Measurements from ENCODE around the gene FAM199X. TPM values are rescaled to one million over a fixed set of nuclear protein-coding genes. Genes with fewer than 3 reads are reported as not detected.

The FAM199X gene
- total RNA-seq, 1 experiment from 2014 or later: 26.0 TPM

DNA sequence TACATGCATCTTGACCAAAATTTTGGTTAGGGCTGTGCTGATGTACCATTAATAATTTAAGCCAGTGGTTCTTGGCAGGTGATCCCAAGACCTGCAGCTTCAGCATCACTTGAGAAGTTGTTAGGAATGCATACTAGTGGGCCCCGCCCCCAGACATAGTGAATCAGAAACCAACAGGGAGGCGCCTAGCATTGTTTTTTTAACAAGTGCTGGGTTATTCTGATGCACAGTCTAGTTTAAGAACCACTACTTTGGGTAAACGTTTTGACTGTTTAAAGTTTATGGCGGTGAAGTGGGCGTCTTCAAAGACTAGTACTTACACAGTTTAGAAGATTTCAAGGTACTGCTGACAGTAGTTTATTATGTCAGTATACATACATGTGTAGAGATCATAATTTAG, 23.6 kb downstream of the FAM199X start:
- POLR2A ChIA-PET: no interaction called here
- TF ChIP-seq, protein P1, sequence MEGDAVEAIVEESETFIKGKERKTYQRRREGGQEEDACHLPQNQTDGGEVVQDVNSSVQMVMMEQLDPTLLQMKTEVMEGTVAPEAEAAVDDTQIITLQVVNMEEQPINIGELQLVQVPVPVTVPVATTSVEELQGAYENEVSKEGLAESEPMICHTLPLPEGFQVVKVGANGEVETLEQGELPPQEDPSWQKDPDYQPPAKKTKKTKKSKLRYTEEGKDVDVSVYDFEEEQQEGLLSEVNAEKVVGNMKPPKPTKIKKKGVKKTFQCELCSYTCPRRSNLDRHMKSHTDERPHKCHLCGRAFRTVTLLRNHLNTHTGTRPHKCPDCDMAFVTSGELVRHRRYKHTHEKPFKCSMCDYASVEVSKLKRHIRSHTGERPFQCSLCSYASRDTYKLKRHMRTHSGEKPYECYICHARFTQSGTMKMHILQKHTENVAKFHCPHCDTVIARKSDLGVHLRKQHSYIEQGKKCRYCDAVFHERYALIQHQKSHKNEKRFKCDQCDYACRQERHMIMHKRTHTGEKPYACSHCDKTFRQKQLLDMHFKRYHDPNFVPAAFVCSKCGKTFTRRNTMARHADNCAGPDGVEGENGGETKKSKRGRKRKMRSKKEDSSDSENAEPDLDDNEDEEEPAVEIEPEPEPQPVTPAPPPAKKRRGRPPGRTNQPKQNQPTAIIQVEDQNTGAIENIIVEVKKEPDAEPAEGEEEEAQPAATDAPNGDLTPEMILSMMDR (IDR thresholded peaks at IDR 0.05; ENCODE audit: unreplicated experiment): no peak
- intact Hi-C loops (cut with micrococcal nuclease): no loop called here
- H3K9me3 Mint-ChIP-seq (ENCODE audit: unreplicated experiment): no peaks in the 10 kb centered on the region
- no peak overlapping the region for H3K4me3 Mint-ChIP-seq (ENCODE audit: unreplicated experiment)
- BruUV-seq (replicated peaks): no TSS peak
- DNase-seq (ENCODE audit: unreplicated experiment): no peak
- peaks cover 37% of the 10 kb centered on the region for H3K36me3 Mint-ChIP-seq (ENCODE audit: insufficient read depth, unreplicated experiment)
- CTCF ChIA-PET: no interaction called here
- H3K27me3 Mint-ChIP-seq (ENCODE audit: insufficient read depth, unreplicated experiment): peaks cover 28% of the 10 kb centered on the region
- no peaks in the 10 kb centered on the region for H3K4me1 Mint-ChIP-seq (ENCODE audit: insufficient read depth, unreplicated experiment)
- H3K27ac Mint-ChIP-seq (ENCODE audit: low read depth, unreplicated experiment): no peak overlapping the region

GRCh38 chrX:104193485-104193884, 27.2 kb downstream of the FAM199X start:
- ChIA-PET POLR2A (interaction anchor here (1.1 to 1.2 kb wide), 2 partner anchors 26 to 27 kb away, joined by 4 to 6 read pairs; partner anchors contain the start of gene FAM199X), CTCF (interaction anchor here (0.6 kb wide), 1 partner anchor 12 kb away, joined by 3 read pairs; no protein-coding TSS in a partner anchor)
- Mint-ChIP-seq H3K4me1 (ENCODE audit: insufficient read depth, unreplicated experiment) (no peaks in the 10 kb centered on the region), H3K27me3 (ENCODE audit: insufficient read depth, unreplicated experiment) (peaks cover 28% of the 10 kb centered on the region), H3K9me3 (ENCODE audit: unreplicated experiment) (no peaks in the 10 kb centered on the region), H3K4me3 (ENCODE audit: unreplicated experiment) (no peak overlapping the region), H3K36me3 (ENCODE audit: insufficient read depth, unreplicated experiment) (peaks cover 37% of the 10 kb centered on the region), H3K27ac (ENCODE audit: low read depth, unreplicated experiment) (no peak overlapping the region)
- BruUV-seq (replicated peaks): no TSS peak
- intact Hi-C loops (cut with micrococcal nuclease): no loop called here
- peak; percentile 4 for DNase-seq (ENCODE audit: unreplicated experiment)
- TF ChIP-seq, protein P1 (IDR thresholded peaks at IDR 0.05; ENCODE audit: unreplicated experiment): no peak

DNA sequence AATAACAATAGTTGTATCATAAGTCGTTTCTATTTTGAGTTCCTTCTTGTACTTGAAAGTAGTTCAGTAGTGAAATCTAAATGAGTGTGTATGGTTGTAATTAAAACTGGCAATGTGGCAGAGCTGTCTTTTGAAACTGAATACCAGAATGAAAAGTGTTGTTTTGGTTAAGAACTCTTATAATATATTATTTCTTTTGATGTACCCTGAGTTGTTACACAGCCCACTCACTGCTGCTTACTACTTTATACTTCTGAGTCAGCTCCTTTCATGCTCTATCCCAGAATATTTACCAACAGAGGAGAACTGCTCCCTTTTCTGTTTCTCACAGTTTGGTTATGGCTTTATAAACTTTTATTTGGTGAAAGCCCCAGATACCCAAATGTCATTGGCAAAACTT, 28.8 kb downstream of the FAM199X start:
- CTCF ChIA-PET: interaction anchor here (0.6 to 2.3 kb wide), 17 partner anchors 10 to 997 kb away, joined by 3 to 22 read pairs (median 4); no protein-coding TSS in a partner anchor
- BruUV-seq (replicated peaks): no TSS peak
- no peaks in the 10 kb centered on the region for H3K4me1 Mint-ChIP-seq (ENCODE audit: insufficient read depth, unreplicated experiment)
- H3K4me3 Mint-ChIP-seq (ENCODE audit: unreplicated experiment): no peak overlapping the region
- H3K27me3 Mint-ChIP-seq (ENCODE audit: insufficient read depth, unreplicated experiment): peaks cover 16% of the 10 kb centered on the region
- H3K36me3 Mint-ChIP-seq (ENCODE audit: insufficient read depth, unreplicated experiment): peaks cover 26% of the 10 kb centered on the region
- intact Hi-C loops (cut with micrococcal nuclease): loop anchor here (2.0 to 5.0 kb wide), 2 partner anchors 76 to 147 kb away; no protein-coding TSS in a partner anchor
- H3K9me3 Mint-ChIP-seq (ENCODE audit: unreplicated experiment): no peaks in the 10 kb centered on the region
- TF ChIP-seq, protein P1 (IDR thresholded peaks at IDR 0.05; ENCODE audit: unreplicated experiment): no peak
- no peak overlapping the region for H3K27ac Mint-ChIP-seq (ENCODE audit: low read depth, unreplicated experiment)
- POLR2A ChIA-PET: no interaction called here
- DNase-seq (ENCODE audit: unreplicated experiment): no peak

DNA sequence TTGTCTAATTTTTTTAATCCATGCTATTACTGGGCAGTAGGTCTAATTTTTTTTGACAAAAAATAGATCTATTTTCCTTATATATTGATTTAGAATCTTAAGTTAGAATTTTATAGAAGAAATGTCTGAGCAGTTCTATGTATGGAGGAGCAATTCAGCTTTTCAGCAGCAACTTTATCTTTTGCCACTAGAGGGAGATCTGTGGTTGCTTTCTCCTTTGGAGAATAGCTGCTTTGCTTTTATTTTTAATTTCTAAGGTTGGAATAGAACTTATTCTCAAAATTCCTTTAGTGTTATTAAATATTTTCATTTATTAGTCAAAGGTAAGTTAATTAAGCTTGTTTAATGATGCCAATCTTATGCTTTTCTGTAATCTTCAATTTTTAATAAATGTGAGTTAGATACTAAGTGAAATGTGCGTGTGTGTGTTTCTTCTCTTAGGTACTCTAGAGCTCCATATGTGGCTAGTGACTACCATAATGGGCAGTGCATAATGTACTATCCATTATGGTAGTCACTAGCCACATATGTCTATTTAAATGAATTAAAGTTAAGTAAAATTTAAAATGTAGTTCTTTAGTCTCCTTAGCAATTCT, 29.3 kb downstream of the FAM199X start:
- TF ChIP-seq, protein P1 (IDR thresholded peaks at IDR 0.05; ENCODE audit: unreplicated experiment): peak; percentile 67
- DNase-seq (ENCODE audit: unreplicated experiment): peak; percentile 57
- intact Hi-C loops (cut with micrococcal nuclease): loop anchor here (2.0 to 5.0 kb wide), 2 partner anchors 75 to 147 kb away; no protein-coding TSS in a partner anchor
- H3K4me1 Mint-ChIP-seq (ENCODE audit: insufficient read depth, unreplicated experiment): no peaks in the 10 kb centered on the region
- H3K27ac Mint-ChIP-seq (ENCODE audit: low read depth, unreplicated experiment): no peak overlapping the region
- POLR2A ChIA-PET: interaction anchor here (0.6 kb wide), 1 partner anchor 177 kb away, joined by 3 read pairs; no protein-coding TSS in a partner anchor
- peaks cover 26% of the 10 kb centered on the region for H3K36me3 Mint-ChIP-seq (ENCODE audit: insufficient read depth, unreplicated experiment)
- CTCF ChIA-PET: interaction anchor here (0.6 to 2.3 kb wide), 23 partner anchors 9 to 996 kb away, joined by 3 to 22 read pairs (median 3); no protein-coding TSS in a partner anchor
- H3K27me3 Mint-ChIP-seq (ENCODE audit: insufficient read depth, unreplicated experiment): peaks cover 12% of the 10 kb centered on the region
- no peak overlapping the region for H3K4me3 Mint-ChIP-seq (ENCODE audit: unreplicated experiment)
- no peaks in the 10 kb centered on the region for H3K9me3 Mint-ChIP-seq (ENCODE audit: unreplicated experiment)
- BruUV-seq (replicated peaks): no TSS peak
